ENCODE measurements around the gene C11orf16.
A peak's percentile ranks its signal among the peaks of the same experiment; 100 is the strongest.

Gene C11orf16

GRCh38 chr11:8927233-8927632 lies 5.5 kb downstream of the C11orf16 start:
- DNase-seq = no peak
- no peaks in the 10 kb centered on the region for H3K9me3 Mint-ChIP-seq
- no peaks in the 10 kb centered on the region for H3K4me1 Mint-ChIP-seq
- no peak overlapping the region for H3K4me3 Mint-ChIP-seq
- H3K36me3 Mint-ChIP-seq = peaks cover 6% of the 10 kb centered on the region
- CTCF ChIA-PET = interaction anchor here (0.6 to 0.9 kb wide), 2 partner anchors 13 to 15 kb away, joined by 3 to 5 read pairs; no protein-coding TSS in a partner anchor
- H3K27me3 Mint-ChIP-seq = no peaks in the 10 kb centered on the region
- no peak overlapping the region for H3K27ac Mint-ChIP-seq

DNA sequence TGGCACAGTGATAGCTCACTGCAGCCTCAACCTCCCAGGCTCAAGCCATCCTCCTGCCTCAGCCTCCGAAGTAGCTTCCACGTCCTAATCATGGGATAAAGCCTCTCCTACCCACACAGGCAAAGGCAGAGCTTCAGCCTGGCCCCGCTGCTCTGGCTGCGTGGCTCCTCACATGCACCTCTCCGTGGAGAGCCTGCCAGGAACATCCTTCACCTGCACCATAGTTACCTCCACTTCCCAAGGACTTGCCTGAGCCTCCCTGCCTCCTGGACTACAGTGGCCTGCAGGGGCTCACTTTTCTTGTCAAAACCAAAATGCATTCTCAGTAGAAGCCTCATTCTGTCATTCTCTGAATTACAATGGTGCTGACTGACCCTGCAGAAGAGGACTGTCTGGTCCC lies 6.5 kb downstream of the C11orf16 start:
- Mint-ChIP-seq H3K36me3 (peaks cover 9% of the 10 kb centered on the region), H3K27me3 (no peaks in the 10 kb centered on the region), H3K4me3 (no peak overlapping the region), H3K9me3 (no peaks in the 10 kb centered on the region), H3K4me1 (no peaks in the 10 kb centered on the region), H3K27ac (no peak overlapping the region)
- CTCF ChIA-PET = interaction anchor here (1.4 kb wide), 1 partner anchor 11 kb away, joined by 4 read pairs; no protein-coding TSS in a partner anchor
- no peak for DNase-seq

- no peak for DNase-seq
- Mint-ChIP-seq H3K4me3 (no peak overlapping the region), H3K36me3 (peaks cover 9% of the 10 kb centered on the region), H3K27ac (no peak overlapping the region), H3K9me3 (no peaks in the 10 kb centered on the region), H3K4me1 (no peaks in the 10 kb centered on the region), H3K27me3 (no peaks in the 10 kb centered on the region)
- CTCF ChIA-PET = interaction anchor here (1.4 kb wide), 1 partner anchor 11 kb away, joined by 4 read pairs; no protein-coding TSS in a partner anchor
Observed at GRCh38 chr11:8925711-8926110, 7.0 kb downstream of the C11orf16 start.

DNA sequence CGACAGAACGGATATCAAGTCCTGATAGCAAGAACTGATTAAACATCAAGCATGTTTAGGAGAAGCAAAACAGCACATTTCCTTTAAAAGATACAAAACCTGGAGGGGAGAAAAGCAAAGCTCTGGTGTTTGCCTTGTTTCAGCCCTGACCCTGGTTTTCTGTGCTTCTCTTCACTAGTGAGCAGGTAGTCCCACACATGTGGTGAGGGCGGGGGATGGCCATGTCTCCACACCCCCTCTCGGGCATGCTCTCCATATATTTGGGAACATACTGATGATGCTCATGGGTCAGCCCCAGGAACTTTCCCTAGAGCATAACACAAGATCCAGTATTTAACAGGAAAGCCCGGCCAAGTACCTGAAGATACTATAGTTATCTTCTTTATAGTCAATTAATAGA lies 10.1 kb downstream of the C11orf16 start:
- peaks cover 19% of the 10 kb centered on the region for H3K36me3 Mint-ChIP-seq
- H3K4me1 Mint-ChIP-seq = no peaks in the 10 kb centered on the region
- H3K27me3 Mint-ChIP-seq = no peaks in the 10 kb centered on the region
- DNase-seq = no peak
- no peaks in the 10 kb centered on the region for H3K9me3 Mint-ChIP-seq
- CTCF ChIA-PET = interaction anchor here (0.7 kb wide), 1 partner anchor 274 kb away, joined by 3 read pairs; no protein-coding TSS in a partner anchor
- no peak overlapping the region for H3K4me3 Mint-ChIP-seq
- no peak overlapping the region for H3K27ac Mint-ChIP-seq

DNA sequence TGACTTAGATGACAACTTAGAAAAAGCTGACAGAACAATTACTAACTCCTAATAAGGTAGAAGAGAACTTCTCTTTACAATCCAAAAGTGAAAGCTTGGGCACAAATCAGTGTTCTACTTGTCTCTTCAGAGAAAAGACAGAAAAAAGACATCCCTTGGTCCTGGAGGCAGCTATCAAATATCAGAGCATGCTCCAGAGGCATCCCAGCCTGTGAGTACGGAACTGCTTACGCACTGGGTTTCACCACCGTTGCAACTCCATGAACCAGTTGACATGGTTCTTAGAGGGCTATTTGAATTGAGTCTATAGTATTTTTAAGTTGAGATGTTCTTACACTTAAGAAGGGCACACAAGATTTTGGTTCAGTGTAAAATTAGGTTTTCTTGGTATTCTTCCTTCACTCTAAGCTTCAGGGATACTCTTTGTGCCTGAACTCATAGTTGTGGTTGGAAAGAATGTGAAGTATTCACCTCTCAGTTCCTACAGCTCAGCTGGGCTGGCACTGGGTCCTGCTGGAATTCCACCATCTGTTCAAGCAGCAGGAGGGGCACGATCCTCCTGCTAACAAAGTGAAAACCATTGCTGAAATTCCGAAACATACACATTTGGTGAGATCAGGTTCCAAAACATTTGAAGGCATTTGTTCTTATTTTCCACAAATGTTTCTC lies 15.5 kb downstream of the C11orf16 start:
- Mint-ChIP-seq H3K36me3 (peaks cover 27% of the 10 kb centered on the region), H3K9me3 (no peaks in the 10 kb centered on the region), H3K27ac (peak overlapping the region; percentile 65), H3K27me3 (no peaks in the 10 kb centered on the region), H3K4me3 (no peak overlapping the region), H3K4me1 (peaks cover 36% of the 10 kb centered on the region)
- CTCF ChIA-PET = no interaction called here
- DNase-seq = no peak

- peaks cover 24% of the 10 kb centered on the region for H3K36me3 Mint-ChIP-seq
- peaks cover 49% of the 10 kb centered on the region for H3K4me1 Mint-ChIP-seq
- peaks cover 8% of the 10 kb centered on the region for H3K27me3 Mint-ChIP-seq
- CTCF ChIA-PET = interaction anchor here (0.9 to 3.8 kb wide), 19 partner anchors 11 to 593 kb away, joined by 3 to 65 read pairs (median 4); partner anchors contain the start of genes TMEM9B and ZNF143
- no peaks in the 10 kb centered on the region for H3K9me3 Mint-ChIP-seq
- peak overlapping the region; percentile 56 for H3K4me3 Mint-ChIP-seq
- no peak for DNase-seq
- peak overlapping the region; percentile 90 for H3K27ac Mint-ChIP-seq
Observed at GRCh38 chr11:8914661-8915018, 18.1 kb downstream of the C11orf16 start.

DNA sequence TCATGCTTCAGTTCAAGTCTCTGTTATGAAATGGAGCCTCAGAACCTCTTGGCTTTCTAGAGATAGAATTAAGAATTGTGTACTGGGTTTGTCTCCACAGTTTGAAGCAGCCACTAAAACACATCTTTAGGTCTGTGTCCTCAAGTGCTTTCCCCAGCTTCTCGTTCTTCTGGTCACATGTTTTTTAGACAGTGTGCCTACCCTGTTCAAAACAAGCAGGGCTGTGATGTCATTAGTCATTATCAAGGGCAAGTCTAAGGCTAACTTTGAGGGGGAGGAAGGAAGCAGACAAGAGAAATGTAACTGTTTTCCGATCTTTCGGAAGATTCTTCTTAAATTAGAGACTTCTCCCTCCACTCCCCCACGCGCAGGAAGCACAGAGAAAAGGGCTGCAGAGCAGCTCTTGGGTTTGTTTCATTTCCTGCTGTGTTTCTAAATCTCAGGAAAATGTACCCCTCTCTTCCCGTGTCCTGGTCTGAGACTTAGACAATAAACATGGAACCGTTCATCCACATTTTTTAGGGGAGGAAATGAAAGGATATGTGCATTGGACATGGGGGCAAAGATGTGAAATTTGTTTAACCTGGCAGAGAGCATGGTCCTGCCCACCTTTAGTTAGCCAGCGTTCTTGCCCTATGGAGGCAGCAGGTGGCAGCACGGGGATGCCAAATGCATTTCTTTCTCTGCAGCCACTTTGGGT lies 18.6 kb downstream of the C11orf16 start:
- peak; percentile 66 for DNase-seq

DNA sequence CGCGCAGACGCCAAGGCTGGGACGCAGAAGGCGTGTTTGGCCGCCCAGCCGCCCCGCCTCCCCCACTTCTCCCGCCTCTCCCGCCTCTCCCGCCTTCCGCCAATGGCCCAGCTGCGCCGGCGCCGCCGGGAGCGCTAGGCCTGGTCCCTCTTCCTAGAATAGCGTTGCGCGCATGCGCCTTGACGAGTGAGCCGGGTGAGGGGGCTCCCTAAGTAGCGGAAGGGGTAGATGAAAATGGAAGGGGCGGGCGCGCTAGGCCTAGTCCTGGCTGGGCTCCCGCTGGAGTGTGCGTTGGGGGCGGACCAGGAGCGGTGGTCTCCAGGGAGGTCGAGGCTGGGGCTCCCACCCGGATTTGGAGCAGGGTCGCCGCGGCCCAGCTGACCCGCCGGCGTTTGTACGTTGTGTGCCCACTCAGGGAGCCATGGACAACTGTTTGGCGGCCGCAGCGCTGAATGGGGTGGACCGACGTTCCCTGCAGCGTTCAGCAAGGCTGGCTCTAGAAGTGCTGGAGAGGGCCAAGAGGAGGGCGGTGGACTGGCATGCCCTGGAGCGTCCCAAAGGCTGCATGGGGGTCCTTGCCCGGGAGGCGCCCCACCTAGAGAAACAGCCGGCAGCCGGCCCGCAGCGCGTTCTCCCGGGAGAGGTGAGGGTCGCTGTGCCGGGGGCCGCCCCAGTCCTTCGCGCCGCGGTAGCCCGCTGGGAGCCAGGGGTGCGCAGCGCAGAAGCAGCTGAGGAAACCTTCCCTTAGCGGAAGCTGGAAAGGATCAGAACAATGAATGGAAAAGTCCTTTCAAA lies 21.5 kb downstream of the C11orf16 start, which contains the start of gene AKIP1:
Gene AKIP1, plus strand, starts transcription at position 161 of the 795 bp plus-strand sequence. Its CDS starts 261 bp downstream, at position 422.
- DNase-seq = peak; percentile 89
- Mint-ChIP-seq H3K4me1 (peaks cover 48% of the 10 kb centered on the region), H3K9me3 (no peaks in the 10 kb centered on the region), H3K4me3 (peak within 1 kb of the TSS; percentile 93), H3K27me3 (peaks cover 20% of the 10 kb centered on the region), H3K27ac (peak within 1 kb of the TSS; percentile 85), H3K36me3 (peaks cover 5% of the 10 kb centered on the region)
- CTCF ChIA-PET = interaction anchor here (1.0 to 1.9 kb wide), 2 partner anchors 48 to 98 kb away, joined by 3 to 8 read pairs; no protein-coding TSS in a partner anchor

More for the DNA sequence above, 18.6 kb downstream of the C11orf16 start:
- Mint-ChIP-seq H3K27me3 (peaks cover 13% of the 10 kb centered on the region), H3K4me3 (peak overlapping the region; percentile 56), H3K36me3 (peaks cover 24% of the 10 kb centered on the region), H3K9me3 (no peaks in the 10 kb centered on the region), H3K27ac (peak overlapping the region; percentile 90), H3K4me1 (peaks cover 51% of the 10 kb centered on the region)
- CTCF ChIA-PET = interaction anchor here (0.8 to 3.8 kb wide), 20 partner anchors 13 to 593 kb away, joined by 3 to 65 read pairs (median 4); partner anchors contain the start of genes TMEM9B and ZNF143

DNA sequence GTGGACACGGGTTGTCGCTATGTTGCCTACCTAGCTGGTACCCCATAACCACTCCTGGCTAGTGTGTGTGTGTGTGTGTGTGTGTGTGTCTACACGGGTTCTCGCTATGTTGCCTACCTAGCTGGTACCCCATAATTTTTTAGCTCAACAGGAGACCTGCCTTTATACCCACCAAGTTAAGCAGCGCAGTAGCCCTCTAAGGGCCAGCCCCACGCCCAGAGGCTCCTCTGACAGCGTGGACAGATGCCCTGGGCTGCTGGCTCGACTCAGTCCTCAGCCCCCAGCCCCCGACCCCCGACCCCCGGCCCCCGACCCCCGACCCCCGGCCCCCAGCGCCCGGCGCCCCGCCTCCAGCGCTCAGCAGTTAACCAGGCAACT lies 22.1 kb downstream of the C11orf16 start:
- Mint-ChIP-seq H3K4me3 (peak overlapping the region; percentile 93), H3K9me3 (no peaks in the 10 kb centered on the region), H3K27ac (no peak overlapping the region), H3K27me3 (peaks cover 20% of the 10 kb centered on the region), H3K36me3 (peaks cover 2% of the 10 kb centered on the region), H3K4me1 (peaks cover 48% of the 10 kb centered on the region)
- no peak for DNase-seq
- CTCF ChIA-PET = no interaction called here

DNA sequence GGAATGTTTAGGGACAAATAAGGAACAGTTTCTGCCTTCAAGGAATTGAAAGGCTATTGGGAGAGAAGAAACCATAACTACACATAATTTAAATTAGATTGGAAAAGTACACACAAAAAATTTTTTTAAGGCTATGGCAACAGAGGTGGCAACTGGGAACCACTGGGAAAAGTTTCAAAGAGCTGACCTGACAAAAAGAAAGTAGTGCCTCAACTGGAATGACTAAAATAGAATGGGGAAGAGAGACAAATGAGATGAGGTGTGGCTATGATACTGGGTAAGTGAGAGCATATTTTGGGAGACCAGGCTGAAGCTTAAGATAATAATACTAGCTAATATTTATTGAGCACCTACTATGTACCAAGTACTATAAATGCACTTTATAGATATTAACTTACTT lies 24.6 kb downstream of the C11orf16 start:
- H3K9me3 Mint-ChIP-seq = no peaks in the 10 kb centered on the region
- no peak overlapping the region for H3K27ac Mint-ChIP-seq
- H3K36me3 Mint-ChIP-seq = peaks cover 2% of the 10 kb centered on the region
- peaks cover 25% of the 10 kb centered on the region for H3K27me3 Mint-ChIP-seq
- H3K4me3 Mint-ChIP-seq = no peak overlapping the region
- H3K4me1 Mint-ChIP-seq = peaks cover 27% of the 10 kb centered on the region
- CTCF ChIA-PET = interaction anchor here (0.8 kb wide), 1 partner anchor 230 kb away, joined by 3 read pairs; no protein-coding TSS in a partner anchor
- DNase-seq = no peak

DNA sequence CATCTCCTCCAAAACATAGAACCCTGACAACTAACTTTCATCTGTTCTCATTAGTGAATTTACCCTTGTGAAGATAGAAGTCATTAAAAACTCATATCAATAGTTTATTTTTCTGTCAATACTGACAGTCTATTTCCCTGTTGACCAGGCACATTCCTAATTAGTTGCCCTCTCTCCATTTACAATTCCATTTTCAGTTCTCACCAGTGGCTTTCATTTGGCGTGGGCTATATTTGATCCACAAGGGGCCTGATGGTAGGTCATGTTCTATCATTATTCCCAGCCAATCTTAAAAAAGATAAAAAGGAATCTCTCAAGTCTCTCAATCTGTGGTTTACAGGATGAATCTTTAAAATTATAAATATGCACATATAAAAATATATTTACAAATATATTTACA lies 25.6 kb downstream of the C11orf16 start:
- Mint-ChIP-seq H3K27me3 (peaks cover 25% of the 10 kb centered on the region), H3K9me3 (no peaks in the 10 kb centered on the region), H3K36me3 (no peaks in the 10 kb centered on the region), H3K4me3 (no peak overlapping the region), H3K27ac (no peak overlapping the region), H3K4me1 (peaks cover 22% of the 10 kb centered on the region)
- CTCF ChIA-PET = no interaction called here
- no peak for DNase-seq

DNA sequence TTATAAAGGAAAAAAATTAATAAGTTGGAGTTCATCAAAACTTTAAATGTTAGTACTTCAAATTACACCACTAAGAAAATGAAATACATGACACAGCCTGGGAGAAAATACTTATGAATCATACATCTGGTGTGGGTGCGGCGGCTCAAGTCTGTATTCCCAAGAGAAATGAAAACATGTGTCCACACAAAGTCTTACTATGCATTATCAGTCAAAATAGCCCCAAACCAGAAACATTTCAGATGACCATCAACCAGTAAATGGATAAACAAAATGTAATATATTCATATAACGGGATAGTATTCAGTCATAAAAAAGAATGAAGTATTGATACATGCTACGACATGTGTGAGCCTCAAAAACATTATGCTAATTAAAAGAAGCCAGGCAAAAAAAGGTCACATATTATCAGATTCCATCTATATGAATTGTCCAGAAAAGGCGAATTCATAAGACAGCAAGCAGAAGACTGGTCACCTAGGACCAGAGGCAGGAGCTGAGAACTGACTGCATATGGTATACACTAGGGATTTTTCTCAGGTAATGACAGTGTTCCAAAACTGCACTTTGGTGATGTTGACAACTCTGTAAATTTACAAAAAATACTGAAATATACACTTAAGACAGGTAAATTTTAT lies 27.1 kb downstream of the C11orf16 start:
- CTCF ChIA-PET = no interaction called here
- Mint-ChIP-seq H3K4me1 (peaks cover 21% of the 10 kb centered on the region), H3K27ac (no peak overlapping the region), H3K36me3 (no peaks in the 10 kb centered on the region), H3K9me3 (peaks cover 5% of the 10 kb centered on the region), H3K4me3 (no peak overlapping the region), H3K27me3 (peaks cover 25% of the 10 kb centered on the region)
- no peak for DNase-seq

- Mint-ChIP-seq H3K4me3 (no peak overlapping the region), H3K27me3 (peaks cover 6% of the 10 kb centered on the region), H3K4me1 (no peaks in the 10 kb centered on the region), H3K9me3 (peaks cover 18% of the 10 kb centered on the region), H3K27ac (no peak overlapping the region), H3K36me3 (peaks cover 6% of the 10 kb centered on the region)
- no peak for DNase-seq
- CTCF ChIA-PET = no interaction called here
Observed at GRCh38 chr11:8899119-8899753, 33.5 kb downstream of the C11orf16 start.

Data from activated naive CD4-positive, alpha-beta T cell treated with anti-CD3 and anti-CD28 coated beads, Interleukin-2, amount 10 ng/mL, durations not matched to agents 7 days and 5 days (primary cell).